Hepatocyte (in vitro differentiated cells): Measurements from ENCODE around the gene CIAO2B.

Experiments
- CTCF ChIP-seq: fragments of 200-600 bp; sonication (generic); IDR thresholded peaks from 2 replicates; pipeline ENCODE4 v1.5.1; 2016; ENCODE audit warnings: antibody characterized with exemption, mild to moderate bottlenecking; ENCODE audit not compliant: poor library complexity
- EZH2 ChIP-seq: fragments of 200-600 bp; sonication (generic); IDR thresholded peaks from 2 replicates; pipeline ENCODE4 v1.6.1; 2016; ENCODE audit warnings: antibody characterized with exemption, mild to moderate bottlenecking, borderline replicate concordance

- TF ChIP-seq CTCF (no peak), EZH2 (no peak)
Observed at GRCh38 chr16:66972983-66973382, 38.8 kb upstream of the CIAO2B start.
